ENCODE measurements around the gene EXD3. TPM values are rescaled to one million over a fixed set of nuclear protein-coding genes. Genes with fewer than 3 reads are reported as not detected.

EXD3 gene
- total and polyA plus RNA-seq, 9 of the 15 experiments (the other 6 are each of a cell fraction or from before 2014, with no cell fraction given): 0.29 to 12.5 (median 3.9) TPM

- in situ Hi-C loops (cut with MboI): no loop called here
- BruUV-seq (replicated peaks): no TSS peak
- peak; percentile 4 for ATAC-seq
- DNase-seq (ENCODE audit: extremely low read depth in 1 of 4, low spot score in 3 of 4): peak in 1 of 4 experiments; percentile 64
- FAIRE-seq: no peak
- Histone ChIP-seq H4K20me1 (replicated peaks; ENCODE audit: control insufficient read depth, insufficient read depth, low read length) (no peaks in the 10 kb centered on the region), H3K4me2 (ENCODE audit: insufficient read depth, low read length) (peak overlapping the region; percentile 61), H2AFZ (ENCODE audit: low read depth, low read length) (no peak overlapping the region), H3K79me2 (ENCODE audit: control insufficient read depth, insufficient read depth, low read length) (peaks cover 12% of the 10 kb centered on the region), H3K9me3 (replicated peaks; ENCODE audit: control insufficient read depth, insufficient read depth, low read depth, low read length) (no peaks in the 10 kb centered on the region), H3K9ac (ENCODE audit: insufficient read depth in 1 of 2, low read depth in 2 of 2, low read length in 2 of 2) (peak overlapping the region; percentile 68 to 97; a peak in 3 of 4 replicates), H3K4me1 (replicated peaks in 1 of 2; ENCODE audit: control insufficient read depth in 2 of 2, insufficient read depth in 2 of 2, low read length in 2 of 2) (peaks cover 24 to 98% of the 10 kb centered on the region in 2 experiments), H3K27me3 (ENCODE audit: control insufficient read depth in 2 of 2, insufficient read depth in 2 of 2, low read length in 2 of 2) (no peaks in the 10 kb centered on the region), H3K27ac (ENCODE audit: extremely low read depth, low read depth, low read length) (peak overlapping the region; percentile 74), H3K4me3 (peak overlapping the region; percentile 59), H3K9me1 (ENCODE audit: control insufficient read depth, insufficient read depth, low read length) (no peaks in the 10 kb centered on the region), H3K36me3 (ENCODE audit: control insufficient read depth, insufficient read depth, low read length) (peaks cover 41% of the 10 kb centered on the region; the same call in 1 of the 3 replicates)
- WGBS (ENCODE audit: insufficient coverage, low coverage, missing lambda C conversion rate): 12% methylated on average over 16 of the region's 88 CpGs
- CTCF ChIA-PET (ENCODE audit: low intra/inter-chr PET ratio): no interaction called here
- intact Hi-C loops (cut with micrococcal nuclease): no loop called here
- POLR2A ChIA-PET: interaction anchor here (0.8 kb wide), 1 partner anchor 10 kb away, joined by 4 read pairs; no protein-coding TSS in a partner anchor
- TF ChIP-seq FIP1L1 (IDR thresholded peaks at IDR 0.05; ENCODE audit: low read depth, low read length, poor library complexity, severe bottlenecking) (peak; percentile 49), ZNF785 (CRISPR knock-in tag; IDR thresholded peaks at IDR 0.05) (no peak), BRF1 (IDR thresholded peaks at IDR 0.05; ENCODE audit: borderline replicate concordance, extremely low read depth, insufficient read length) (no peak), TBP (optimal IDR thresholded peaks at IDR 0.05; ENCODE audit: low read depth, low read length) (no peak), DEAF1 (CRISPR knock-in tag; IDR thresholded peaks at IDR 0.05) (no peak), ZFX (CRISPR knock-in tag; IDR thresholded peaks at IDR 0.05) (peak; percentile 30; the same call in 1 of the 2 replicates), RBM22 (IDR thresholded peaks at IDR 0.05; ENCODE audit: low read depth, low read length, poor library complexity, severe bottlenecking) (peak; percentile 67), CXXC5 (CRISPR knock-in tag; IDR thresholded peaks at IDR 0.05) (no peak), PTRF (tag; IDR thresholded peaks at IDR 0.05) (no peak), ZBTB11 (CRISPR knock-in tag; IDR thresholded peaks at IDR 0.05) (no peak), TCF3 (CRISPR knock-in tag; IDR thresholded peaks at IDR 0.05) (no peak), STAT5B (CRISPR knock-in tag; IDR thresholded peaks at IDR 0.05) (no peak), RBM34 (IDR thresholded peaks at IDR 0.05; ENCODE audit: borderline replicate concordance, insufficient read depth, low read length) (no peak), SMAD4 (CRISPR knock-in tag; conservative IDR thresholded peaks at IDR 0.05) (no peak), SAFB2 (IDR thresholded peaks at IDR 0.05; ENCODE audit: borderline replicate concordance, low read depth, low read length, severe bottlenecking) (no peak), RFX7 (CRISPR knock-in tag; IDR thresholded peaks at IDR 0.05) (no peak)
Observed at GRCh38 chr9:137458194-137459151, 35.5 kb upstream of the EXD3 start.
